D721Med (cell line): ENCODE data around the gene CPSF3.

Source experiments
- DNase-seq: peaks from one replicate; pipeline ENCODE4 v3.0.0; 2011; ENCODE audit warnings: low spot score; ENCODE audit not compliant: insufficient read length
- FAIRE-seq: peaks from 2 replicates; lab custom pipeline; 2011; peaks lifted over from hg19 to GRCh38; lab: Jason Lieb, UNC
- CTCF ChIP-seq: IDR thresholded peaks from 2 replicates; pipeline ENCODE4 v1.5.1; 2012; ENCODE audit warnings: mild to moderate bottlenecking, control low read depth; ENCODE audit not compliant: insufficient read depth; ENCODE audit errors: missing control alignments

Gene CPSF3

GRCh38 chr2:9388950-9389911, 34.2 kb upstream of the CPSF3 start:
- DNase-seq: no peak

GRCh38 chr2:9390151-9390850, 33.2 kb upstream of the CPSF3 start:
- TF ChIP-seq CTCF: no peak
- DNase-seq (no peak), FAIRE-seq (no peak)

More at GRCh38 chr2:9388950-9389911, 34.2 kb upstream of the CPSF3 start:
- TF ChIP-seq CTCF: no peak
- FAIRE-seq: no peak

- no peak for TF ChIP-seq CTCF
- no peak for DNase-seq
- no peak for FAIRE-seq
Observed at GRCh38 chr2:9390991-9391390, 32.5 kb upstream of the CPSF3 start.

GRCh38 chr2:9391961-9392720, 31.3 kb upstream of the CPSF3 start:
- FAIRE-seq (no peak), DNase-seq (no peak)
- TF ChIP-seq CTCF: no peak

- DNase-seq: no peak
- no peak for FAIRE-seq
- TF ChIP-seq CTCF: no peak
Observed at GRCh38 chr2:9392898-9393765, 30.3 kb upstream of the CPSF3 start.

- no peak for DNase-seq
- no peak for TF ChIP-seq CTCF
- no peak for FAIRE-seq
Observed at GRCh38 chr2:9394816-9395215, 28.6 kb upstream of the CPSF3 start.
